T-helper 2 cell treated with Interferon-gamma antibody and Interleukin-4, amounts not matched to agents 5 μg/mL and 100 μg/mL, for 36 hours (primary cell): ENCODE data around the gene PLA2G4B.
A peak's percentile ranks its signal among the peaks of the same experiment; 100 is the strongest.

Experiments
- DNase-seq: peaks from one replicate; pipeline ENCODE4 v3.0.0; 2021; ENCODE audit warnings: low spot score
- H3K27ac Mint-ChIP-seq: one replicate; pipeline ENCODE4 v1.8.0; 2021; ENCODE audit warnings: mild to moderate bottlenecking, mixed read lengths
- H3K27me3 Mint-ChIP-seq: one replicate; pipeline ENCODE4 v1.8.0; 2021; ENCODE audit warnings: low read depth, mixed read lengths
- H3K36me3 Mint-ChIP-seq: one replicate; pipeline ENCODE4 v1.8.0; 2021; ENCODE audit warnings: low read depth, mixed read lengths
- H3K4me1 Mint-ChIP-seq: one replicate; pipeline ENCODE4 v1.8.0; 2021; ENCODE audit warnings: low read depth, mixed read lengths
- H3K4me3 Mint-ChIP-seq: one replicate; pipeline ENCODE4 v1.8.0; 2022; ENCODE audit warnings: mild to moderate bottlenecking, moderate library complexity, mixed read lengths
- H3K9me3 Mint-ChIP-seq: one replicate; pipeline ENCODE4 v1.8.0; 2021; ENCODE audit warnings: mixed read lengths

The PLA2G4B gene

DNA sequence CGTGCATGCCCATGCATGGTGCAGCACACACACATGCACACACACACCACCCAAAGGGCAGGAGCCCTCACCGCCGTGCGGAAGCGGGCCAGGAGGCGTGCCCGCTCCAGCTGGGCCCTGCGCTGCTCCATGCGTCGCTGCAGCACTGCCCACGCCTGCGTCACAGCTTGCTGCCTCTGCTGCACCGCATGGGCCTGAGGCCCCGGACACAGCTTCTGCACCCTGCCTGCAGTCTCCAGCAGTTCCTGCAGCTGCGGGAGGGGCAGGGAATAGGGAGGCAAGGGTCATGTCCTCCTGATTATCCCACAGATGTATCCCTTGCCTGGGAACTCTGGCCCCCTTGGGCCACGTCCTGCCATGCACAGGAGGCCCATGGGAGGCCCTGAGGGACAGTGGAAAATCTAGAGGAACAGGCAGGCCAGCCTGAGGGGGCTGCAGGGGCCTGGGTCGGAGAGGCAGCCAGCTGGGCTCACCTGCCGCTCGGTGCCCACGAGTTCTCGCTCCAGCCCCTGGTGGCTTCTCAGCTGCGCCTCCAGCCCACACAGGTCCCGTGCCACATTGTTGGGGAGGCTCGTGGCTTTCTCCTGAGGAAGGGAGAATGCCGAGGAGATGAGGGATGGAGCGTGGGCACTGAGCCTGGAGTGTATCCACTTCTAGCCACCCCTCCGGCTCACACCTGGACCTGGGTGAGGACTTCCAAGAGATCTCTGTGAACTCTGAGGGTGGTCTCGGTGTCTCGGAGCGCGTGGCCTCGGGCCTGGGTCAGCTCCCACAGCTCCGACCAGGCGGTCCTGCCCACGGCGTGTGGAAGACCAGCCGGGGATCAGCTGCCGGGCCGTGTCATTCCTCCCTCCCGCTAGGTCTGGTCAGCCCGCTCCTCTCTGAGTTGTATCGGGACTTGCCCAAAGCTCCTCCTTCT is 31.4 kb downstream of the PLA2G4B start:
- H3K27me3 Mint-ChIP-seq, result no peaks in the 10 kb centered on the region
- no peaks in the 10 kb centered on the region for H3K36me3 Mint-ChIP-seq
- H3K4me3 Mint-ChIP-seq, result peak overlapping the region; percentile 32
- H3K9me3 Mint-ChIP-seq, result no peaks in the 10 kb centered on the region
- H3K27ac Mint-ChIP-seq, result peak overlapping the region; percentile 94
- H3K4me1 Mint-ChIP-seq, result peaks cover 4% of the 10 kb centered on the region
- DNase-seq, result no peak

GRCh38 chr15:41870689-41871081 is 32.0 kb downstream of the PLA2G4B start:
- Mint-ChIP-seq H3K4me1 (peaks cover 4% of the 10 kb centered on the region), H3K27me3 (no peaks in the 10 kb centered on the region), H3K36me3 (no peaks in the 10 kb centered on the region), H3K9me3 (no peaks in the 10 kb centered on the region), H3K4me3 (peak overlapping the region; percentile 32), H3K27ac (peak overlapping the region; percentile 94)
- peak; percentile 63 for DNase-seq

DNA sequence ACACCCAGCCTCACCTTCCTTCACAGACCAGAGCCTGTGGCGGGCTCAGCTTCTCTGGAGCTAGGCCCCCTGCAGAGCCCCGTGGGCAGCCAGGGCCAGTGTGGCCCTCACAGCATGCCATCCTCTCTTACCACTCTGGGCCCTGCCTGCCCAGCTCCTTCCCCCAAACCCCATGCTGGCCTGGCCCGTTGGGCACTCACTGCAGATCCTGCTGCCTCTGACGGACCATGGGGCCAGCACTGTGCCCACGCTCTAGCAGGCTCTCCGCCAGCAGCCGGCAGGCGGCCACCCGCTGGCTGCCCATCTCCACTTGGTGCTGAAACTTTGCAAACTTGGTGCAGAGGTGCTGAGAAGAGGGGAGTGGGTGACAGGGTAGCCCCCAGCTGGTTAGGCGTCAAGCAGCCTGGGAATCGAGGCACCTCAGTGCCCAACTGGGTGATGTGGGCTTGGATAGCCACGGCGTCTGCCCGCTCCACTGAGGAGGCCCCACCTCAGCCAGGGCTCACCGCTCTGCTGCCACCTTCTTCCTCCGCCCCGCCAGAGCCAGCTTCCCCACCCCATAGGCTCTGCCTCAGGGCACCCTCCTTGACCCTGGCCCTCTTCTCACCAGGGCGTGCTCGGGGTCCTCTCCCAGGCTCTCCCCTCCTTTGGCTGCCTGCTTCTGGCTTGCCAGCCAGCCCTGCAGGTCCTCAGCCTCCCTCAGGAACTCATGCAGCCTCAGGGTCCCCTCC is 32.7 kb downstream of the PLA2G4B start:
- Mint-ChIP-seq H3K27ac (peak overlapping the region; percentile 94), H3K4me1 (peaks cover 4% of the 10 kb centered on the region), H3K9me3 (no peaks in the 10 kb centered on the region), H3K27me3 (no peaks in the 10 kb centered on the region), H3K36me3 (no peaks in the 10 kb centered on the region), H3K4me3 (no peak overlapping the region)
- no peak for DNase-seq

DNA sequence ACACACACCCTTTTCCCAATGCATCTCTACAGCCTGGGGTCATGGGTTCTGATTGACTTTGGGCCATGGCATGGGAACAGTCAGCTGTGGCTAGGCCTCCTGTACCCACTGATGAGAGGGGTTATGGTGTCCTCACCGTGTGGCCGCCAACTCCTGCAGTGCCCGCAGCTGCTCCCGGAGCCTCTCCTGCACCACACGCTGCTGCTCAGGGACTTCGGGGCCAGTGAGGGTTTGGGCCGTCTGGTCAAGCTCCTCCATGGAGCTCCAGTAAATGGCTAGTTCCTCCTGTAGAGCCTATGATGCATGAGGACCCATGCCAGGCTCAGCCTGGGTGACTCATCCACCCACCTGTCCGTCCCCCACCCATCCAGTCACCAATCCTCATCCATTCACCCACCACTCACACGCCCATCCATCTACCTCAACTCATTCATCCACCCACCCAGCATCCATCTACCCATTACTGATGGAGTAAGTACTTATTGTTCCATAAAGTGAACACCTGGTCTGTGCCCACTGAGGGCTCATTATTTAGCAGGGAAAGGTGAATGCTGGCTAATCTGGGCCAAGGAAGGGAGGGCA is 33.6 kb downstream of the PLA2G4B start:
- Mint-ChIP-seq H3K27me3 (no peaks in the 10 kb centered on the region), H3K27ac (peak overlapping the region; percentile 1), H3K9me3 (no peaks in the 10 kb centered on the region), H3K4me3 (no peak overlapping the region), H3K4me1 (peaks cover 4% of the 10 kb centered on the region), H3K36me3 (no peaks in the 10 kb centered on the region)
- DNase-seq, result no peak

DNA sequence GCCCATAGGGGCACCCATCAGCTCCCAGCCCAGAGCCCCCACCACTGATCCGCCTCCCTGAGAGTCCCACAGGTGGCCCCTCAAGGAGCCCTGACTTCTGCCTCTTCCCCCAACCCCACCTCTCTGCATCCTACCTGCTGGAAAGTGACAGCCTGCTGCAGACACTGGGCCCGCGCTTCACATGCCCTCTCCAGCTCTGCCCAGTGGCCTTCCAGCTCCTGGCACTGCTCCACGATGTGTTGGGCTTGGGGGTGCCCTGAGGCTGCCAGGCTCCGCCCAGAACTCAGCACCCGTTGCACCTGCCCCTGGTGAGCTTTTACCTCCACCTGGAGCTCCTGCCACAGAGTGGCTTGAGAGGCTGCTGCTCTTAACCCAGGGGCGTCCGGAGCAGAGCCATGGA is 35.1 kb downstream of the PLA2G4B start:
- peaks cover 4% of the 10 kb centered on the region for H3K4me1 Mint-ChIP-seq
- no peaks in the 10 kb centered on the region for H3K9me3 Mint-ChIP-seq
- no peak overlapping the region for H3K27ac Mint-ChIP-seq
- H3K27me3 Mint-ChIP-seq, result no peaks in the 10 kb centered on the region
- H3K4me3 Mint-ChIP-seq, result no peak overlapping the region
- DNase-seq, result no peak
- no peaks in the 10 kb centered on the region for H3K36me3 Mint-ChIP-seq

GRCh38 chr15:41874736-41875135 is 36.1 kb downstream of the PLA2G4B start:
- Mint-ChIP-seq H3K36me3 (no peaks in the 10 kb centered on the region), H3K4me3 (no peak overlapping the region), H3K27me3 (peaks cover 2% of the 10 kb centered on the region), H3K4me1 (peaks cover 4% of the 10 kb centered on the region), H3K27ac (no peak overlapping the region), H3K9me3 (no peaks in the 10 kb centered on the region)
- no peak for DNase-seq

DNA sequence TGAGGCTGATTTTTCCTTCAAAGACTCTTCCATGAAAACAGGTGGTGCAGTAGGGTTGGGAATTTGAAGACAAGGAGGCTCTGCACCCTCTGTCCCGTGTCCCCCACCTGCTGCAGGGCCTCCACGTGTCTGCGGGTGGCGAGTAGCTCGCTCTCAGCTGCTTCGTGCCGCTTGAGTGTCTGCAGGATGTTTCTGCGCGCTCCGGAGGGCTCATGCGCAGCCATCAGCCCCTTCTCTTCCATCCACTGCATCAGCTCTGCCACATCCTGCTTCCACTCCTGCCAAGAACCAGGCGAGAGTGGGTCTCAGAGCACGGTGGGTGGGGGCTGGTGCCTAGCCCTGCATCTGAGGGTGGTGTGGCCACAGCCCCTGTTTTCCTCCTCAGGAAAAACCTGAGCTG is 37.4 kb downstream of the PLA2G4B start:
- Mint-ChIP-seq H3K4me1 (no peaks in the 10 kb centered on the region), H3K9me3 (no peaks in the 10 kb centered on the region), H3K27ac (no peak overlapping the region), H3K27me3 (peaks cover 4% of the 10 kb centered on the region), H3K4me3 (no peak overlapping the region), H3K36me3 (no peaks in the 10 kb centered on the region)
- DNase-seq, result no peak

- no peak for DNase-seq
- no peak overlapping the region for H3K27ac Mint-ChIP-seq
- H3K4me3 Mint-ChIP-seq, result no peak overlapping the region
- no peaks in the 10 kb centered on the region for H3K36me3 Mint-ChIP-seq
- no peaks in the 10 kb centered on the region for H3K9me3 Mint-ChIP-seq
- H3K27me3 Mint-ChIP-seq, result peaks cover 11% of the 10 kb centered on the region
- H3K4me1 Mint-ChIP-seq, result no peaks in the 10 kb centered on the region
Measured at GRCh38 chr15:41876689-41877088, 38.0 kb downstream of the PLA2G4B start.

- Mint-ChIP-seq H3K4me1 (no peaks in the 10 kb centered on the region), H3K9me3 (no peaks in the 10 kb centered on the region), H3K36me3 (no peaks in the 10 kb centered on the region), H3K27me3 (peaks cover 11% of the 10 kb centered on the region), H3K27ac (no peak overlapping the region), H3K4me3 (no peak overlapping the region)
- no peak for DNase-seq
Measured at GRCh38 chr15:41877631-41878354, 39.1 kb downstream of the PLA2G4B start.

- Mint-ChIP-seq H3K27me3 (peaks cover 11% of the 10 kb centered on the region), H3K4me3 (no peak overlapping the region), H3K27ac (no peak overlapping the region), H3K4me1 (no peaks in the 10 kb centered on the region), H3K9me3 (no peaks in the 10 kb centered on the region), H3K36me3 (no peaks in the 10 kb centered on the region)
- DNase-seq, result no peak
Measured at GRCh38 chr15:41878355-41878699, 39.7 kb downstream of the PLA2G4B start.

DNA sequence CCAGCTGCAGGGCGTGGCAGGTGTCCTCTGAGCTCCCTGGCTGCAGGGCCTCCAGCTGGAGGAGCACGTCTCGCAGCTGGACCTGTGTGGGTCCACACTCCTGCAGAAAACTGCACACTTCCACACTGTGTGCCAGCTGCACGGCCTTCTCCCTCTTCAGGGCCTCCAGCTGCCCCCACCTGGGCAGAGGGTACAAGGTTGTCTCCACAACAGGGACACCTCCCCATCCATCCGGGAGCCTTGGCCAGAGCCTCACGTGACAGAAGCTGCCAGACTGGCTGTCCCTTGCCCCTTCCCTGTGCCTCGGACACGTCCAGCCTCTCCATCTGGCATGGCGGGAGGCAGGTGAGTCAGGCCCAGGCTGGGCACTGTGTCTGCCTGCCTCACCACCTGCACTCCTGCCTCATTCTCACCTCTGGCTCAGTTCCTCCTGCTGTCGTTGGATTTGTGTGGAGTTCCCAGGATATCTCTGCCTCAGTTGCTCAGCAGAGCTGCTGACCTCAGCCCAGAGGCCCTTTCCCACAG is 40.7 kb downstream of the PLA2G4B start:
- H3K4me1 Mint-ChIP-seq, result no peaks in the 10 kb centered on the region
- no peaks in the 10 kb centered on the region for H3K9me3 Mint-ChIP-seq
- H3K36me3 Mint-ChIP-seq, result no peaks in the 10 kb centered on the region
- H3K27ac Mint-ChIP-seq, result no peak overlapping the region
- H3K27me3 Mint-ChIP-seq, result peaks cover 11% of the 10 kb centered on the region
- DNase-seq, result no peak
- H3K4me3 Mint-ChIP-seq, result no peak overlapping the region

DNA sequence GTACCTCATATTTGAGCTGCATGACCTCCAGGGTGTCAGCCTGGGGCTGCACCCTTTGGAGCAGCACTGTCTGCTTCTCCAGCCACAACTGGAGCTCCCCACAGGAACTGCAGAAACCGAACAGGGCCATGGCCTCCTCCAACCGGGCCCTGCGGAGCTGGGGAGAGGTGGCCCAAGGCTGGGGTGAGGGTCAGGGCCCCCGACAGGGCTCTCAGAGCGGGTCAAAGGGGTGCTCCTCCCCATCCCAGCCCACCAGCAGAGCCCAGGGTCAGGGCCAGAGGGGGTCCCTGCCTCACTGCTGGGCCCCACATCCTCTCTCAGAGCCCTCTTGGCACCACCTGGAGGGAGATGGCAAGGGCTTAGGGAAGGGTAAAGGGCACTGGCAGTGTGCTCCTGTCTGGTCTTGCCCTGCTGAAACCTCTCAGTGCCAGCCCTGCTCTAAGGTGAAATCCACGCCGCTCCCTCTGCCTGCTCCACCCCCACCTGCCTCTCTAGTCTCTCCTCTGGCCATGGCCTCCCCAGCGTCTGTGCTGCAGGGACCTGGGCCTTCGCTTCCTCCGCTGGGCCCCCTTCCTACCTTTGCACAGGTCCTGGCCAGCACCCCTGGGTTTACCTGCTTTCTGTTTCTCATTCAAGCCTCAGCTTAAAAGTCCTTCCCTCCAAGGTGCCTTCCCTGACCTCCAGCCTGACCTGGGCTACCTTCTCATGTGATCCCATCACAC is 41.7 kb downstream of the PLA2G4B start:
- Mint-ChIP-seq H3K27me3 (peaks cover 11% of the 10 kb centered on the region), H3K9me3 (no peaks in the 10 kb centered on the region), H3K36me3 (no peaks in the 10 kb centered on the region), H3K4me1 (peaks cover 1% of the 10 kb centered on the region), H3K4me3 (no peak overlapping the region), H3K27ac (no peak overlapping the region)
- DNase-seq, result no peak

GRCh38 chr15:41881086-41881485 is 42.4 kb downstream of the PLA2G4B start:
- H3K4me3 Mint-ChIP-seq, result no peak overlapping the region
- DNase-seq, result no peak
- peaks cover 3% of the 10 kb centered on the region for H3K4me1 Mint-ChIP-seq

More at GRCh38 chr15:41881086-41881485, 42.4 kb downstream of the PLA2G4B start:
- Mint-ChIP-seq H3K36me3 (no peaks in the 10 kb centered on the region), H3K27ac (no peak overlapping the region), H3K27me3 (peaks cover 11% of the 10 kb centered on the region), H3K9me3 (no peaks in the 10 kb centered on the region)
